HFFc6 (cell line): Measurements from ENCODE around the gene DPM2. TPM values are rescaled to one million over a fixed set of nuclear protein-coding genes. Genes with fewer than 3 reads are reported as not detected.

Source experiments
- DNase-seq: peaks from one replicate; pipeline ENCODE4 v3.0.0-alpha.2; 2018
- H3K27ac Mint-ChIP-seq: 2 replicates; pipeline ENCODE4 v1.8.0; 2020; ENCODE audit warnings: mild to moderate bottlenecking, mixed read lengths
- H3K27me3 Mint-ChIP-seq: 2 replicates; pipeline ENCODE4 v1.8.0; 2021; ENCODE audit warnings: mild to moderate bottlenecking, moderate library complexity, mixed read lengths; ENCODE audit not compliant: insufficient read depth
- H3K36me3 Mint-ChIP-seq: 2 replicates; pipeline ENCODE4 v1.8.0; 2021; ENCODE audit warnings: low read depth, mixed read lengths
- H3K4me1 Mint-ChIP-seq: 2 replicates; pipeline ENCODE4 v1.8.0; 2020; ENCODE audit warnings: low read depth, mixed read lengths
- H3K4me3 Mint-ChIP-seq: 2 replicates; pipeline ENCODE4 v1.8.0; 2020; ENCODE audit warnings: mild to moderate bottlenecking, moderate library complexity, mixed read lengths
- H3K9me3 Mint-ChIP-seq: 2 replicates; pipeline ENCODE4 v1.8.0; 2020; ENCODE audit warnings: mild to moderate bottlenecking, mixed read lengths
- total RNA-seq, 6 experiments: library from RNA; stranded (reverse); fragmentation: NEBNext Ultra II Directional; extraction: Animal tissue kit (Norgen Biotek cat#: 25700); gene quantifications; 2 replicates in 1 of 6; 3 replicates in 5 of 6; pipeline ENCODE4 v1.2.3, GENCODE V29; 2021
- TF ChIP-seq, protein P1 (sequence below): fragments of 200-600 bp; sonication (generic); IDR thresholded peaks from 2 replicates; pipeline ENCODE4 v1.5.0; 2021; ENCODE audit warnings: antibody characterized with exemption, mild to moderate bottlenecking

The DPM2 gene
- total RNA-seq, 6 experiments from 2014 or later: 42.5 to 49.6 (median 47.1) TPM

DNA sequence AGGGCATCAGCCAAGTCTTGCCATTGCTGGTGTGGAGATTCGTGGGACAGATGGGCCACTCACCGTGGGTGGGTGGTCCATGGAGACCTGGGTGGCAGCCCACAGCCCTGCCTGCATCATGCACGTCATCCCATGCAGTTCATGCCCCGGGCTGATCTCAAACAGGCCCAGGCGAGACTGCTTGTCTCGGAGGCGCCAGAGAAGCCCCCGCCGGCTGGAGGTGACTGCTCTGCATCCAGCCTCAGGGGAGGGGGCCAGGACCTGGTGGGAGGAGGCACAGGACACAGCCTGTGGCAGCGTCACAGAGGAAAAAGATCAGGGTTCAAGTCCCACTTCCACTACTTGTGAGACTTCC lies 8.1 kb downstream of the DPM2 start:
- no peak overlapping the region for H3K27ac Mint-ChIP-seq
- peaks cover 4% of the 10 kb centered on the region for H3K27me3 Mint-ChIP-seq
- peaks cover 46% of the 10 kb centered on the region for H3K4me1 Mint-ChIP-seq
- DNase-seq: no peak
- H3K9me3 Mint-ChIP-seq: no peaks in the 10 kb centered on the region
- no peak overlapping the region; the same call in 1 of the 2 replicates for H3K4me3 Mint-ChIP-seq
- TF ChIP-seq, protein P1, sequence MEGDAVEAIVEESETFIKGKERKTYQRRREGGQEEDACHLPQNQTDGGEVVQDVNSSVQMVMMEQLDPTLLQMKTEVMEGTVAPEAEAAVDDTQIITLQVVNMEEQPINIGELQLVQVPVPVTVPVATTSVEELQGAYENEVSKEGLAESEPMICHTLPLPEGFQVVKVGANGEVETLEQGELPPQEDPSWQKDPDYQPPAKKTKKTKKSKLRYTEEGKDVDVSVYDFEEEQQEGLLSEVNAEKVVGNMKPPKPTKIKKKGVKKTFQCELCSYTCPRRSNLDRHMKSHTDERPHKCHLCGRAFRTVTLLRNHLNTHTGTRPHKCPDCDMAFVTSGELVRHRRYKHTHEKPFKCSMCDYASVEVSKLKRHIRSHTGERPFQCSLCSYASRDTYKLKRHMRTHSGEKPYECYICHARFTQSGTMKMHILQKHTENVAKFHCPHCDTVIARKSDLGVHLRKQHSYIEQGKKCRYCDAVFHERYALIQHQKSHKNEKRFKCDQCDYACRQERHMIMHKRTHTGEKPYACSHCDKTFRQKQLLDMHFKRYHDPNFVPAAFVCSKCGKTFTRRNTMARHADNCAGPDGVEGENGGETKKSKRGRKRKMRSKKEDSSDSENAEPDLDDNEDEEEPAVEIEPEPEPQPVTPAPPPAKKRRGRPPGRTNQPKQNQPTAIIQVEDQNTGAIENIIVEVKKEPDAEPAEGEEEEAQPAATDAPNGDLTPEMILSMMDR: no peak
- peaks cover 10% of the 10 kb centered on the region for H3K36me3 Mint-ChIP-seq

GRCh38 chr9:127928676-127929624 lies 8.7 kb downstream of the DPM2 start:
- DNase-seq: no peak

DNA sequence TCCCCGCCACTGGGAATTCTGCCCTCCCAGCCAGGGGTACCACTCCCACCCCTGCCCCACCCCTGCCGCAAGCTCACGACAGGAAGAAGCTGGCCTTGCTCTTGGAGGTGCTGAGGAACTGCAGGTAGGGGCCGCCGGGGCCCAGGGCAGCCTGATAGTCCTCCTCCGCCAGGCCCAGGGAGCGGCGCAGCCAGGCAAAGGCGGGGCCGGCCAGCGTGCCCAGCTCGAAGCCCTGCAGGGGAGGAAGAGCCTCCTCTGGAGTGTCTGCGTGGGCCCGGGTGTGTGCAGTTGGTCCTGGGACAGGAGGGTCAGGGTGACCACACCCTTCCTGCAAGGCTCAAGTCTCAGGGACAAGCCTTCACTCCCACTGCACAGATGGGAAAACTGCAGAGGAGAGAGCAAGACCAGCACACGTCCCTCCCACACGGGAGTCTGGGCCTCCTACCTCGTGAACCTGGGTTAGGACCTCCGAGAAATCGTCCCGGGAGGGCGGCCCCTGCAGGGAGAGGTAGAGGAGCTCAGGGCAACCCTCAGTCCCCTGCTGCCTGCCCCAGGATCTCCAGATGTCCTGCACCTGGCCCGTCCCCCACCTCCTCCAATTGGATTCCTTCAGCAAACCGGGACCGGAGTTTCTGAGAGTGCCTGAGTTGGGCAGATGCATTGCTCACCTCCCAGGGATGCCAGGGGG lies 9.5 kb downstream of the DPM2 start:
- Mint-ChIP-seq H3K4me1 (peaks cover 50% of the 10 kb centered on the region), H3K9me3 (no peaks in the 10 kb centered on the region), H3K27ac (no peak overlapping the region; the same call in 1 of the 2 replicates), H3K36me3 (peaks cover 9% of the 10 kb centered on the region), H3K4me3 (no peak overlapping the region; the same call in 1 of the 2 replicates), H3K27me3 (peaks cover 4% of the 10 kb centered on the region)
- TF ChIP-seq, protein P1: no peak
- no peak for DNase-seq

More at GRCh38 chr9:127928676-127929624, 8.7 kb downstream of the DPM2 start:
- H3K27me3 Mint-ChIP-seq: peaks cover 4% of the 10 kb centered on the region
- H3K9me3 Mint-ChIP-seq: no peaks in the 10 kb centered on the region
- peak overlapping the region; percentile 37; the same call in 1 of the 2 replicates for H3K27ac Mint-ChIP-seq
- peaks cover 45% of the 10 kb centered on the region for H3K4me1 Mint-ChIP-seq
- H3K4me3 Mint-ChIP-seq: no peak overlapping the region
- peaks cover 10% of the 10 kb centered on the region for H3K36me3 Mint-ChIP-seq
- TF ChIP-seq, protein P1: no peak

GRCh38 chr9:127927201-127927987 lies 10.3 kb downstream of the DPM2 start:
- H3K36me3 Mint-ChIP-seq: peaks cover 5% of the 10 kb centered on the region; the same call in 1 of the 2 replicates
- H3K4me3 Mint-ChIP-seq: peak overlapping the region; percentile 67
- TF ChIP-seq, protein P1: no peak
- H3K9me3 Mint-ChIP-seq: no peaks in the 10 kb centered on the region
- no peak overlapping the region for H3K27ac Mint-ChIP-seq
- H3K4me1 Mint-ChIP-seq: peaks cover 49% of the 10 kb centered on the region
- no peak for DNase-seq
- peaks cover 4% of the 10 kb centered on the region for H3K27me3 Mint-ChIP-seq

DNA sequence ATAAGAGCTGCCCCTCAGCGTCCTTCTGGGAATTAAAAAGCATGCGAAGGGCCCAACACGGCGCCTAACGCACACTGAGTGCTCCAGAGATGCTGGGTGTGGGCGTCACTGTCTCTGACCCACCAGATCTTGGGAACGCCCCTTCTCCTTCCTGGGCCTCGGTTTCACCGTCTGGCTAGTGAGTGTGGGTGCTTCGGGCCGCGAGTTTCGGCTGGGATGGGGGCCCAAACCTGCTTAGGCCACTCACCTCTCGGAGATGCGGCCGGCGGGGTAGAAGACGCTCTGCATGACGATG lies 10.8 kb downstream of the DPM2 start:
- H3K9me3 Mint-ChIP-seq: no peaks in the 10 kb centered on the region
- DNase-seq: no peak

More for the DNA sequence above, 10.8 kb downstream of the DPM2 start:
- H3K4me1 Mint-ChIP-seq: peaks cover 52% of the 10 kb centered on the region
- TF ChIP-seq, protein P1: no peak
- peak overlapping the region; percentile 67 for H3K4me3 Mint-ChIP-seq
- peaks cover 5% of the 10 kb centered on the region; the same call in 1 of the 2 replicates for H3K36me3 Mint-ChIP-seq
- peaks cover 4% of the 10 kb centered on the region for H3K27me3 Mint-ChIP-seq
- H3K27ac Mint-ChIP-seq: no peak overlapping the region
